Kidney (tissue), 14 donors: ENCODE results near the gene SH3TC2. TPM values are rescaled to one million over a fixed set of nuclear protein-coding genes. Genes with fewer than 3 reads are reported as not detected.

Source experiments
- DNase-seq, 5 donors: peaks; one replicate each; pipeline ENCODE4 v3.0.0-alpha.2; 2013 to 2020
- FAIRE-seq: peaks from 2 replicates; lab custom pipeline; 2012; peaks lifted over from hg19 to GRCh38; lab: Jason Lieb, UNC
- H3K27ac ChIP-seq, 2 donors: one replicate each; pipeline ENCODE4 v1.7.0; 2013; ENCODE audit warnings: low read depth in 2 of 2, low read length in 2 of 2, inconsistent platforms in 1 of 2
- H3K27me3 ChIP-seq: one replicate; pipeline ENCODE4 v1.7.1; 2013; ENCODE audit warnings: low read length, inconsistent platforms; ENCODE audit not compliant: control insufficient read depth, insufficient read depth
- H3K36me3 ChIP-seq, 3 donors: one replicate each; pipeline versions ENCODE4 v1.7.0 to v1.7.1; 2013; ENCODE audit warnings: low read length in 3 of 3, control low read depth in 1 of 3, inconsistent platforms in 1 of 3; ENCODE audit not compliant: insufficient read depth in 3 of 3, control insufficient read depth in 2 of 3
- H3K4me1 ChIP-seq, 3 donors: one replicate each; pipeline versions ENCODE4 v1.7.0 to v1.7.1; 2013; ENCODE audit warnings: low read length in 3 of 3, inconsistent platforms in 1 of 3, low read depth in 1 of 3; ENCODE audit not compliant: control insufficient read depth in 2 of 3, insufficient read depth in 2 of 3
- H3K4me3 ChIP-seq, 3 donors: one replicate each; pipeline versions ENCODE4 v1.7.0 to v1.8.1; 2013; ENCODE audit warnings: low read length in 3 of 3, control low read depth in 1 of 3, inconsistent platforms in 1 of 3
- H3K9ac ChIP-seq, 3 donors: one replicate each; pipeline versions ENCODE4 v1.7.0 to v1.7.1; 2013; ENCODE audit warnings: low read length in 3 of 3, control low read depth in 1 of 3, inconsistent platforms in 1 of 3
- H3K9me3 ChIP-seq, 3 donors: one replicate each; pipeline versions ENCODE4 v1.7.0 to v1.7.1; 2013; ENCODE audit warnings: low read length in 3 of 3, control low read depth in 1 of 3, inconsistent platforms in 1 of 3; ENCODE audit not compliant: control insufficient read depth in 2 of 3, insufficient read depth in 1 of 3
- CTCF ChIP-seq: IDR thresholded peaks from 3 replicates; pipeline ENCODE4 v1.5.1; 2012; ENCODE audit warnings: mild to moderate bottlenecking, moderate library complexity, borderline replicate concordance; ENCODE audit not compliant: insufficient read depth; ENCODE audit errors: extremely low read depth
- intact Hi-C: fragments of 100-400 bp; cut with DNase I; formaldehyde crosslinking; loops from one replicate; pipeline ENCODE4 v1.11.1; 2022
- polyA plus RNA-seq: library from polyadenylated mRNA; stranded (reverse); fragments of 350-450 nt; fragmentation: Illumina TruSeq; extraction: RNeasy Lipid Tissue Mini Kit (QIAGEN cat#74804); gene quantifications from one replicate; pipeline ENCODE4 v1.2.3, GENCODE V29; 2014; ENCODE audit warnings: low read depth, low replicate concordance; ENCODE audit not compliant: insufficient read depth
- total RNA-seq: library from RNA; stranded (reverse); fragmentation: NEBNext Ultra II Directional; extraction: Animal tissue kit (Norgen Biotek cat#: 25700); gene quantifications from one replicate; pipeline ENCODE4 v1.2.1, GENCODE V29; 2021
- donor health status: control.
- donor health status: control.
- donor health status: control.
- donor health status: control.
- donor health status: control.
- donor health status: DM: yes; HTN: yes; CAD: no.
- donor health status: Normal renal cell carcinoma (clear cell type).

SH3TC2 gene
- total and polyA plus RNA-seq, 2 donors from 2014 or later = 0.17 to 1.3 TPM

DNA sequence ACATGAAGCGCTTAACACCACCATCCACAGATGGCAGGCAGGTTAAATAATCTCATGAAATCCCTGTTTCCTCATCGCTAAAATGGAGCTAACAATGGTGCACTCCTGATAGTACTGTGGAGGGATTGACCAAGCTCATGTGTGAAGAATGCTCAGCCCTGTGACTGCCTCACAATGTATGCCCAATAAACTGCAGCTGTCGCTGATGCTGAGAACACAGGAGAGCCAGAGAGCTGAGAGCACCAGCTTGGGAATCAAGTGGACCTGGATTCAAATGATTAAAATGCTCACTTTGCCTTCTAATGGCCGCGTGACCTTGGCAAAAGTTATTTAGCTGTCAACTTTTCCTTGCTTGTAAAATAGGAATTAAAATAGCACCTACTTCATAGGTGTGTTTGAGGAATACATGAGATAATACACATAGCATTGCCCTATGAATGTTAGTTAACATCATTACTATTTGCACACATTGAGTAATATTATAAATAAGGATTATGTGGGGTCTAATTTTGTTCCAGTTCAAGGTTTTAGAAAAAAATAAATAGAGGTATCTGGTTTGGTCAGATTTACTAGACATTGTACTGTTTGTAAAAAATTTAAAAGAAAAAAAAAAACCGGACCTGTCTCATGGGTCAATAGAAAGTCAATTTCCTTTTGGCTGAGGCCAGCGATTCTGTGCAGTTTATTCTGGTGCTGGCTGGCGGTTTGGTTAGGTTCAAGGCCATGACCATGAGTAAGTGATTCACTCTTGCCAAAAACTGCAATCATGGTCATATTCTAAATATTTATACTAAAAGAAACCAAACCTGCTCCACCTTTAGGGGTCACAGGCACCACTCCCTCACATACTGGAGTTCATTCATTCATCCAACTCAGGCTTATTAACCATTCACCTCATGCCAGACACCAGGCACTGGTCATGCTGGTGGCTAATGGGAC, 101.3 kb downstream of the SH3TC2 start:
- intact Hi-C loops = no loop called here
- no peak for TF ChIP-seq CTCF
- no peaks in the 10 kb centered on the region for H3K36me3 ChIP-seq
- FAIRE-seq (no peak), DNase-seq (no peak)
- no peak overlapping the region for H3K4me3 ChIP-seq
- H3K9me3 ChIP-seq = no peaks in the 10 kb centered on the region
- H3K27me3 ChIP-seq = no peaks in the 10 kb centered on the region
- no peak overlapping the region for H3K27ac ChIP-seq
- peaks cover 0 to 4% (median 3%) of the 10 kb centered on the region in 3 donors for H3K4me1 ChIP-seq
- H3K9ac ChIP-seq = no peak overlapping the region

DNA sequence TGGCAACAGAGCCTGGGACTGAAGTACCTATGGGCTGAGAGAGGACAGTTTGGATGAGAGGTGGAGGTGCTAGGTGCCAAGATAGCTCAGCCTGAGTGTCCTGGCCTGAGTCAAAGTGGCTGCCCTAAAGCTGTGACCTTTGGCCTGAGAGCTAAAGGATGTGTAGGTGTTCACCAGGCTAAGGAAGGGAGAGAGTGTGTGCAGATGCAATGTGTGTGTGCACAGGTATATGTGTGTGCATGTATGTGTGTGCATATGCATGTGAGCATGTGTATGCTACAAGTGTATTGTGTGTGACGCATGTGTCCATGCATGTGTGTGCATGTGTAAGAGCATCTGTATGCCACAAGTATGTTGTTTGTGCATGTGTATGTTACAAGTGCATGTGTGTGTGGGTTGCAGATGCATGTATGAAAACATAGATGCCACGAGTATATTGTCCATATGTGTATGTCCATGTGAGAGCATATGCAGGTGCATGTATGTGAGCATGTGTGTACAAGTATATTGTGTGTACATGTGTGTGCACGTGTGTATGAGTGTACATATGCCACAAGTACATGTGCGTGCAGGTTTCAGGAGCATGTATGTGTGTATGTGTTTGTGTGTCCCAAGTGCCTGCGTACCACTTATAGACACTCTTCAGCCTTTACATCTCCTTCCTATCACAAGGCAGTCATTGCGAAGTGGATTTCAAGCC, 102.6 kb downstream of the SH3TC2 start:
- Histone ChIP-seq H3K9me3 (no peaks in the 10 kb centered on the region), H3K27me3 (no peaks in the 10 kb centered on the region), H3K9ac (no peak overlapping the region), H3K27ac (no peak overlapping the region), H3K36me3 (no peaks in the 10 kb centered on the region), H3K4me1 (no peaks in the 10 kb centered on the region), H3K4me3 (no peak overlapping the region)
- FAIRE-seq (no peak), DNase-seq (no peak)
- intact Hi-C loops = no loop called here
- TF ChIP-seq CTCF = no peak

GRCh38 chr5:148957591-148958202, 105.2 kb downstream of the SH3TC2 start:
- DNase-seq (peak in 2 of 5 donors; percentile 14 to 15), FAIRE-seq (no peak)
- H3K27ac ChIP-seq = no peak overlapping the region
- H3K27me3 ChIP-seq = no peaks in the 10 kb centered on the region
- no peak overlapping the region for H3K9ac ChIP-seq
- H3K4me1 ChIP-seq = no peaks in the 10 kb centered on the region
- H3K9me3 ChIP-seq = no peaks in the 10 kb centered on the region
- no peaks in the 10 kb centered on the region for H3K36me3 ChIP-seq
- no peak overlapping the region for H3K4me3 ChIP-seq
- intact Hi-C loops = no loop called here
- TF ChIP-seq CTCF = peak; percentile 54
